GM19438 (cell line): Measurements from ENCODE around the gene TBC1D9B.
A peak's percentile ranks its signal among the peaks of the same experiment; 100 is the strongest.

Source experiments
- ATAC-seq: cut with Tn5 transposase; IDR thresholded peaks from one replicate; pipeline ENCODE4 v1.9.1; 2021; ENCODE audit warnings: low read depth; ENCODE audit not compliant: unreplicated experiment

Gene TBC1D9B

GRCh38 chr5:179823937-179824744 lies 83.6 kb downstream of the TBC1D9B start:
- ATAC-seq = no peak

DNA sequence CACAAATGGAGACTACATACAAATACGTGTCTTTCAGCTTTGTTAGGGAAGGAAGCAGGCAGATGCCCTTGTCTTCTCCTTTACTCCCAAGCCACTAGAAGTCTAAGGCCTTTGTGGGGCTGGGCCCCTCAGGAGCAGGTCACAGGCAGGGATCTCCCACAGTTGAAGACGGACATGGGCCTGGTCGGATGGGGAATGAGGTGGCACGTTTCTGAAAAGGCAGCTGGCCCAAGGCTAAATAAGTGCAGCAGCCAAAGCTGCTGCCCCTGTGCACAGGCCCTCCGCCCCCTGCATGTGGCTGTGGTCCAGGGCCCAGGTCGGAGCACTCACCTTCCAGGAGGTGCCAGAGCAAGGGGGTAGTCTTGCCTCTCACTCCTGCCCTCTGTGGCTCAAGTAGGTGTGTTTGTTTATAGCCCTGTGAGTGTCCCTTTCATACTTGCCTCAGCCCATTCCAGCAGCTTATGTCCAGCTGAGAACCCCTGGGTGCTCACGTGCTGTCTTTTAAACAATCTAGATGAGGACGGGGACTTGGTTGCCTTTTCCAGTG lies 85.2 kb downstream of the TBC1D9B start:
- no peak for ATAC-seq

GRCh38 chr5:179822059-179822432 lies 85.7 kb downstream of the TBC1D9B start:
- no peak for ATAC-seq

DNA sequence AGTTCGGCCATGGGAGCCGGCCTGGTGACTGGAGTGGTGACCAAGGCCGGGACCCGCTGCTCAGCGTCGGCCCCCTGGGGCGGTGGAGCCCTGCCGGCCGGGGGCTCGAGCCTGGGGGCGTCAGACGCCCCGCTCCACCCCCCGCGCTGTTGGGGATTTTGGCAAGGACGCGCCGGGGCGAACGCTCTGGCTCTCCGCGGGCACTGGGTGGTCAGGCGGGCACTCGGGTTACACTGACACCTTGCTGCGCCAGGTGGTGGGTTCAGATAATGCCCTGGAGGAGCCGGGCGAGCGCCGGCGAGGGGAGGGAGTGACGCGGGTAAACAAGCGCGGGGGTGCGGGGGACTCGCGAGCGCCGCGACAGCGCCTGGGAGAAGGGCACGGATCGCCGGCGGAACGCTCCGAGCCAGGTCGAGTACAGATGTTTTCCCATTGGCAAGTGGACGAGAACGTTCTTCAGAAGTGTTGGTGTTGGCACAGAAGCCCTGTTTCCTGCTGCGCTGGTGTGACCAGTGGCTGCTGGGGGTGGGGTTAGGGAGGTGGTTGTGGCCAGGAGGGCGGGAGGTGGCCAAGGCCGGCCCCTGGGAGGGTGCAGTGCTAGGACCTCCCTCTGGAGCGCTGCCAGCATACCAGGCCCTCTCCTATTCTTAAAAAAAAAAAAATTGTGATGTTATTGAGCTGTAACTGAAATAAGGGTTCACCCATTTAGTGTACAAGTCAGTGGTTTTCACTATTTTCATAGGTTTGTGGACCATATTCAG lies 86.2 kb downstream of the TBC1D9B start:
- ATAC-seq = peak; percentile 45

DNA sequence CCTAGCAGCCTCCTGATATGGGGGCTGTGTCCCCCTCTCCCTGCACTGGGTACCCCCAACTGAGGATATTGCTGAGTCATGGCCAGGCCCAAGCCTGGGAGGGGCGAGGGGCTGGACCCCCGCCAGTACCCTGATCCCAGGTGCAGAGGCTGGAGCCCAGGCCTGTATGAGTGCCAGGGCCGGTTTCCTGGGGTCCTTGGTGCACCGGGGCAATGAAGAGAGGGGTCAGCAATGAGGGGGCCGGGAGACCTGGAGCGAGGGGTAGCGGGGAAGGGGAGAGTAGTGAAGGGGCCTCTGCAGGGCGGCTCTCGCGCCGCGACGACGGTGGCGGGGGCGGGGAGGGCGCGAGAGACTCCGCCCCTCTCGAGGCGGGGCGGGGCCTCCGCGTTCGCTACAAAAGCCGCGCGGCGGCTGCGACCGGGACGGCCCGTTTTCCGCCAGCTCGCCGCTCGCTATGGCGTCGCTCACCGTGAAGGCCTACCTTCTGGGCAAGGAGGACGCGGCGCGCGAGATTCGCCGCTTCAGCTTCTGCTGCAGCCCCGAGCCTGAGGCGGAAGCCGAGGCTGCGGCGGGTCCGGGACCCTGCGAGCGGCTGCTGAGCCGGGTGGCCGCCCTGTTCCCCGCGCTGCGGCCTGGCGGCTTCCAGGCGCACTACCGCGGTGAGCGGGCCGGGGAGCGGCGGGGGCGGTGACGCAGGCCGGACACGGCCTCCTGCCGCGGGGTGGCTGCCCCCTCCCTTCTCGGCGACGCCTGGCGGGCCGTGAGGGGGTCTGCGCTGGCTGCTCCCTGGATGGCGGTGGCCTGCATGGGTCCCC lies 87.0 kb downstream of the TBC1D9B start, which contains the start of gene SQSTM1:
SQSTM1 (plus strand) TSS at position 423 of the 815 bp plus-strand sequence; CDS start at position 455, 32 bp downstream.
- ATAC-seq = peak; percentile 32

GRCh38 chr5:179820127-179820482 lies 87.6 kb downstream of the TBC1D9B start:
- no peak for ATAC-seq

DNA sequence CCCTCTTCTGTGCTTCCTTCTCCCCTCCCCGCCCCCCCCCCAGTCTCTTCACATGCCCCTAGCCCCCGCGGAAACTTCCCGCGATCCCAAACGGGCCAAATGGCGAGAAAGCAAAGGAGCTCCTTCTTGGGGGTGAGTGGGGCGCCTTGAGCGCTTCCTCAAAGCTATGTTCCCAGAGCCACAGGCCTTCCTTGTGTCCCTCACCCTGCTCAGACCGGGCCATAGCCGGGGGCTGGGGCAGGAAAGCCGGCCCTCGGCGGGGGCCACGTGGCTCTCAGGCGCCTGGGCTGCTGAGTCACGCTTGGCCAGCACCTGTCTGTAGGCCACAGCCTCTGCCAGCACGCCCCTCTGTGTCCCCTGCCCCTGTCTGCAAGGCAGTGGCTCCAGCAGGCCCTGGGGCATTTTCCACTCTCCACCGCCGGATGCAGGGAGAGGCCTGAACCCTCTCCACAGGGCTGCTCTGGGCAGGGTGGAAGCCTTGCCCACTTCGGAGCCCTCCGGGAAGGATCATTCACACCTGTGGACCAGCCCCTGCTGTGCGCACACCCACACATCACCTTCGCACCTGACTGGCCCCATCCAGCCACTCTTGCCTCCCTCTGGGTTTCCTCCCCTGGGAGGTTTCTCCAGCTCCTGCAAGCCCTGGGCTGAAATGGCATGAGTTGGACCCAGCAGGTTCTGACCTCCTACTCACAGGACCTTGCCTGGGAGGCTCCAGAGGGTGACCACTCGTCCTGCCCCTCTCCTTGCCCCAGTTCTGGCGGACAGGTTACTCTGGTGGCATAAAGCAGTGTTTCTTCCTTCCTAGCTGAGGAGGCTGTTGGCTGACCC lies 88.2 kb downstream of the TBC1D9B start:
- ATAC-seq = peak; percentile 10

- peak; percentile 52 for ATAC-seq
Observed at GRCh38 chr5:179818746-179819295, 88.9 kb downstream of the TBC1D9B start.

GRCh38 chr5:179817890-179818745 lies 89.6 kb downstream of the TBC1D9B start:
- no peak for ATAC-seq

DNA sequence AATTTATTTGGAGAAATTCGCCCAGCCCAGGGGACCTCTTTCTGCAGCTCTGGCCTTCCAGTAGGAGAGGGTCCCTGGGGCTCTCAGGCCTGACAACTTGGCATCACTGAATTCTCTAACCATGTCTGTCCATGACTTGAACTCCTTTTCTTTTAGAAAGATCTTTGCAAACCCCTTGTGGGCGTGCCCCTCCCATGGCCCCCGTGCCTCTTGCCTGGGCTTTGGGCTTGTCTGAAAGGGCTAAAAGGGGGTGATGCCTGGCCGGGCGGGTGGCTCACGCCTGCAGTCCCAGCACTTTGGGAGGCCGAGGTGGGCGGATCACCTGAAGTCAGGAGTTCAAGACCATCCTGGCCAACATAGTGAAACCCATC lies 90.2 kb downstream of the TBC1D9B start:
- no peak for ATAC-seq

DNA sequence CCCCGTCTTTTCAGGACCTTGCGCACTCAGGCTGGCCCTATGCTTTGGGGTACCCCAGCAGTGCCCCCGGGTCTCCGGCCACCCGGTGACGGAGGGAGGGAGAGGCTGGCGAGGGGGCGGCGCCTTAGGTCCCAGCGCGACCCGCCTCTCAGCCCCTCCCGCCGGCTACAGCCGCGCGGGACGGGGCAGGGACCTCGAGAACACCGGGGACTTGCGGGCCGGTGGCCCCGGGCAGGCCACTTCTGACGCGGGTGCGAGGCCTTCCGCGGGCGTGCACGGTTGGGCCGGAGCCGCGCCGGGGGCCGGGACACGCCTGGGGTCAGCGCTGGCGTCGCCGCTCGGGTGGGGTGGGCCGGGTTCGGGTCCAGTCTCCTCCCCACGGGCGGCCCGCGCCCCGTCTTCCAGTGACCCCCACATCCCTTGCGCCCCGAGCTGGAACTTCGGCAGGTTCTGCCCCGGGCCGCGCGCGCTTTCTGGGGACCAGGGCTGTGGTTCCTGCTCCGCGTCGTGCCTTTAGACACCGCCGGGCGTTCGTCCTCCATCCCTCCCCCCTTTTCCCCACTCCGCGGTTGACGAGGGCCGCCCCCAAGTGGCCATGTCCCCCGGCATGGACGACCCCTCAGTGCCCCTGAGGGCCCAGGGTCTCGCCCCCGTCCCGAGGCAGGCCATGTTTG lies 90.8 kb downstream of the TBC1D9B start:
- ATAC-seq = no peak

DNA sequence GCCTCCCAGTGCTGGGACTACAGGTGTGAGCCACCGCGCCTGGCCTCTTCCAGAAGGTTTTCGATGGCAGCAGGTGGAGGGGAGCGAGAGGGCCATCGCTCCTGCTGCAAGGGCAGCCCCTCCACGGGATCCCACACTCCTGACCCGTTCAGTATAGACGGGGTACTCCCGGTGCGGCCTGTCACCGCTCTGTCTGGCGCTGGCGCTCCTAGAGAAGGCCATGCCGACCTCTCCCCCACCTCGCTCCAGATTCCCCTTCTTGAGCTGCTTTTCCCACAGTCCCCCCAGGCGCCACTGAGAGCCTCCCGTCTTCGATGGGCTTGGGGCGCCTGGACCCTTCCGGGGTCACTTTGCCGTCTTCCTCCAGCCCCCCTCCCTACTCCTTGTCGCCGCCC lies 91.3 kb downstream of the TBC1D9B start:
- no peak for ATAC-seq

GRCh38 chr5:179815491-179816249 lies 92.0 kb downstream of the TBC1D9B start:
- ATAC-seq = no peak

DNA sequence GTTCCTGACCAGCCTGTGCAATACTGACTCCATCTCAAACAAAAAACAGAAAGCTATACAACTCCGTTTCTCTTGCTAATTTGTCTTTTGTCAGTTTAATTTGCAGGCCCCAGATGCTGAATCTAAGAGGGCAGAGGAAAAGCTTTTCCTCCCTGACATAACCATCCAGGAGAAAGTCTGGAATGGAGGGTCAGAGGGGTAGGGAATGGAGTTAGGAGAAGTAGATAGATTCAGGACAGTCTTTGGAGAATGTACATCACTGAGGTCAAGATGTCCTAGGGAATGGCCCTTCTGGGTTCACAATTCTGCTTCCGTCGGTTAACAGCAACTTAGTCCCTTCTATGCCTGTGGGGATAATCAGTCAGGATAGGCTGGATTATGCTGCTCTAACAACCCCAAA lies 93.6 kb downstream of the TBC1D9B start:
- no peak for ATAC-seq

DNA sequence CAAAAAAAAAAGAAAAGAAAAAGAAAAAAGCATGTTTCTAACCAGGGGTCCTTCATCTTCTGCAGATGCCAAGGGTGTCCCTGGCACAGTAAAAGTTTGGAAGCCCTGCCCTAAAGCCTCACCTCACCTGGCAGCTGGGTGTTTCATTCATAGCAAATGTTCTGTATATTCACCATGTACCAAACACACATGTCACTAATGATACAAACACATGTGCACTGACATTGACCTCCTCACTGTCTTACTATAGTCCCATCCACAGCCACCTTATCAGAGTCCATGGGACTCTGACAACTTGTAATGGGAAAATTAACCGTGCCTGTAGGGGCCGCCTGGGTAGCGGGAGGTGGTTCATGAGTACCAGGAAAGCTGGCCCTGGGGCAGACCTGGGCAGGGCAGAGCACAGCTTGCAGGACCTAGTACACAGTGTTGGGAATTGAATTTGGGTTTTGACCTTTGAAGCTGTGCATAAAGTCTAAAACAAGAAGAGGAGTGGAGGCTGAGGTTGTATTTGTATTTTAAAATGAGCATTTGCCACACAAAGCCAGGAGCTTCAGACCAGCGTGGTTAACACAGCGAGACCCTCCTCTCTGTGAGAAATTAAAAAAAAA lies 94.6 kb downstream of the TBC1D9B start:
- ATAC-seq = no peak

GRCh38 chr5:179812135-179812825 lies 95.4 kb downstream of the TBC1D9B start:
- ATAC-seq = no peak
